Adrenal gland (tissue), 12 donors: ENCODE data around the gene PLA2G4B. TPM values are rescaled to one million over a fixed set of nuclear protein-coding genes. Genes with fewer than 3 reads are reported as not detected.

Experiments used
- DNase-seq, 7 donors: peaks; one replicate each; pipeline ENCODE4 v3.0.0-alpha.2; 2019 to 2020
- H3K27ac ChIP-seq, 5 donors: fragments of 200-600 bp; sonication (generic) in 4 of 5; 1 replicate in 3 of 5; 2 replicates in 2 of 5; pipeline versions ENCODE4 v1.5.1 to v1.8.0; 2016 to 2020; ENCODE audit warnings: mild to moderate bottlenecking in 1 of 5
- H3K27me3 ChIP-seq: fragments of 200-600 bp; 2 replicates; pipeline ENCODE4 v1.8.0; 2021
- H3K36me3 ChIP-seq, 2 donors: fragments of 200-600 bp; replicated peaks in 1 of 2; 1 replicate in 1 of 2; 2 replicates in 1 of 2; pipeline versions ENCODE4 v1.5.1 to v1.8.0; 2018 to 2022
- H3K4me1 ChIP-seq, 2 donors: fragments of 200-600 bp; replicated peaks in 1 of 2; 1 replicate in 1 of 2; 2 replicates in 1 of 2; pipeline versions ENCODE4 v1.5.1 to v1.8.0; 2018 to 2021
- H3K4me3 ChIP-seq, 4 donors: fragments of 200-600 bp; sonication (generic) in 3 of 4; one replicate each; pipeline ENCODE4 v1.5.1; 2016 to 2018
- H3K9me3 ChIP-seq, 3 donors: fragments of 200-600 bp; sonication (generic) in 1 of 3; replicated peaks in 1 of 3; 1 replicate in 2 of 3; 2 replicates in 1 of 3; pipeline versions ENCODE4 v1.5.1 to v1.8.0; 2016 to 2021
- CTCF ChIP-seq, 6 experiments: fragments of 450-650 bp in 4 of 6; fragments of 200-600 bp in 2 of 6; sonication (generic) in 1 of 6; IDR thresholded peaks; 1 replicate in 5 of 6; 2 replicates in 1 of 6; pipeline versions ENCODE4 v1.5.1 to v1.8.0; 2016 to 2021; ENCODE audit warnings: antibody characterized with exemption in 6 of 6, mild to moderate bottlenecking in 2 of 6, moderate library complexity in 1 of 6
- POLR2A ChIP-seq, 2 donors: fragments of 450-650 bp; IDR thresholded peaks; one replicate each; pipeline ENCODE4 v1.6.1; 2017; ENCODE audit warnings: antibody characterized with exemption in 2 of 2, mild to moderate bottlenecking in 2 of 2, moderate library complexity in 1 of 2
- WGBS, 4 donors: extraction: QIAGEN DNeasy Blood & Tissue Kit in 2 of 4; methylation state at CpG; one replicate each; pipeline versions ENCODE4 v1.1.5 to v1.1.7; 2013 to 2017; 5-methylcytosine and 5-hydroxymethylcytosine counted together
- intact Hi-C, 2 donors: fragments of 100-400 bp; cut with DNase I; formaldehyde crosslinking; loops; one replicate each; pipeline versions ENCODE4 v1.14.1 to v1.15.0; 2022 to 2023
- polyA plus RNA-seq, 3 donors: library from polyadenylated mRNA; stranded (reverse); fragments of 200-250 nt in 2 of 3; fragments of 350-450 nt in 1 of 3; fragmentation: Illumina TruSeq in 1 of 3; extraction: RNeasy Lipid Tissue Mini Kit (QIAGEN cat#74804) in 1 of 3; gene quantifications; one replicate each; pipeline ENCODE4 v1.2.3, GENCODE V29; 2013 to 2014
- total RNA-seq, 9 donors: library from RNA; depleted of rRNA in 4 of 9; stranded (reverse); fragments of >200 nt in 4 of 9; fragments of 120-200 nt in 1 of 9; fragmentation: NEBNext Ultra II Directional in 1 of 9; extraction: Animal tissue kit (Norgen Biotek cat#: 25700) in 1 of 9; gene quantifications; one replicate each; pipeline versions ENCODE4 v1.1.0 to v1.2.4, GENCODE V29; 2013 to 2023
- donor health status: healthy with polysubstance abuse.
- donor health status: Bipolar disorder and iron deficiency.
- donor health status: DM: yes; HTN: yes; CAD: no.
- donor health status: DM: no; HTN: no; CAD: no.
- donor health status: DM: no; HTN: no; CAD: no.
- donor health status: DM: yes; HTN: yes; CAD: no.

Gene PLA2G4B
- total and polyA plus RNA-seq, 12 donors = 0.35 to 26.4 (median 4.9) TPM

DNA sequence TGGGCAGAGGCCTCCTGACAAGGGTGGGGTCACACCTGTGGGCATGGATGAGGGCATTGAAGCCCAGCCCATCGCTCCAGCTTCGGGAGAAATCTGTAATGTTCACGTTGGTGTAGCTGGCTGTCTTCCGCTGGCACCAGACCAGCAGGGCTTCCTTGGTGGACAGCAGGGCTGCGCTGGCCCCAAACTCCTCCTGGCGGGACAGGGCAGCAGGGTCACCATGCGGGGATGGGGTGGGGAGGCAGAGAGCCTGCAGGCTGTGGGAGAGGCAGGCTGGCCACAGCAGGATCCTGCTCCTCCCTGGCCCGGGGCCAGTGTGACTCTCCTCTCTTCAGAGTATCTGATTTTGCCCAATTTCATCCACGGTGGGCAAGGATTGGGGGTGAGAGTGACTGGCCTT, 49.2 kb downstream of the PLA2G4B start:
- WGBS, 4 donors = 84 to 94% (median 89%) methylated on average over 3 to 9 of the region's 9 CpGs

GRCh38 chr15:41888662-41889253, 50.1 kb downstream of the PLA2G4B start:
- Histone ChIP-seq H3K27me3 (no peaks in the 10 kb centered on the region), H3K9me3 (no peaks in the 10 kb centered on the region), H3K4me3 (no peak overlapping the region), H3K27ac (no peak overlapping the region), H3K36me3 (no peaks in the 10 kb centered on the region), H3K4me1 (peaks cover 0 to 3% of the 10 kb centered on the region in 2 donors)
- intact Hi-C loops = no loop called here
- no peak for TF ChIP-seq CTCF (IDR thresholded peaks at IDR 0.05)
- no peak for TF ChIP-seq POLR2A (IDR thresholded peaks at IDR 0.05)
- DNase-seq = no peak
- WGBS, 4 donors = 77 to 92% (median 85%) methylated on average over 4 to 7 of the region's 7 CpGs

More for the DNA sequence above, 49.2 kb downstream of the PLA2G4B start:
- TF ChIP-seq POLR2A (IDR thresholded peaks at IDR 0.05) = no peak
- TF ChIP-seq CTCF (IDR thresholded peaks at IDR 0.05) = no peak
- Histone ChIP-seq H3K9me3 (no peaks in the 10 kb centered on the region), H3K4me3 (no peak overlapping the region), H3K4me1 (peaks cover 0 to 4% of the 10 kb centered on the region in 2 donors), H3K36me3 (no peaks in the 10 kb centered on the region), H3K27me3 (no peaks in the 10 kb centered on the region), H3K27ac (no peak overlapping the region)
- DNase-seq = no peak
- intact Hi-C loops = no loop called here

- Histone ChIP-seq H3K4me3 (no peak overlapping the region), H3K4me1 (peaks cover 12 to 17% of the 10 kb centered on the region in 2 donors), H3K36me3 (no peaks in the 10 kb centered on the region), H3K9me3 (no peaks in the 10 kb centered on the region), H3K27ac (no peak overlapping the region), H3K27me3 (no peaks in the 10 kb centered on the region)
- no peak for DNase-seq
- TF ChIP-seq CTCF (IDR thresholded peaks at IDR 0.05) = no peak
- TF ChIP-seq POLR2A (IDR thresholded peaks at IDR 0.05) = no peak
- WGBS, 4 donors = 84 to 95% (median 94%) methylated on average over 6 of the region's 6 CpGs
- intact Hi-C loops = loop anchor here in 1 of 2 donors (5.0 kb wide), 1 partner anchor 58 kb away; no protein-coding TSS in a partner anchor
Observed at GRCh38 chr15:41890050-41890690, 51.5 kb downstream of the PLA2G4B start.

- TF ChIP-seq POLR2A (IDR thresholded peaks at IDR 0.05) (no peak), CTCF (IDR thresholded peaks at IDR 0.05) (no peak)
- DNase-seq = no peak
- no peaks in the 10 kb centered on the region for H3K36me3 ChIP-seq
- 92 to 97% (median 93%) methylated on average over 5 to 6 of the region's 6 CpGs for WGBS, 4 donors
- H3K4me1 ChIP-seq = peaks cover 12 to 18% of the 10 kb centered on the region in 2 donors
- no peaks in the 10 kb centered on the region for H3K9me3 ChIP-seq
- intact Hi-C loops = loop anchor here in 1 of 2 donors (5.0 kb wide), 1 partner anchor 59 kb away; no protein-coding TSS in a partner anchor
- no peaks in the 10 kb centered on the region for H3K27me3 ChIP-seq
- no peak overlapping the region for H3K27ac ChIP-seq
- H3K4me3 ChIP-seq = no peak overlapping the region
Observed at GRCh38 chr15:41891226-41891625, 52.6 kb downstream of the PLA2G4B start.
